GM18861 (cell line): ENCODE measurements around the gene CRMP1.

Experiments
- ATAC-seq: cut with Tn5 transposase; IDR thresholded peaks from one replicate; pipeline ENCODE4 v1.9.1; 2021; ENCODE audit not compliant: unreplicated experiment

The CRMP1 gene

GRCh38 chr4:5801696-5802095 is 91.2 kb downstream of the CRMP1 start:
- ATAC-seq = no peak

- no peak for ATAC-seq
Observed at GRCh38 chr4:5800496-5800895, 92.4 kb downstream of the CRMP1 start.

- no peak for ATAC-seq
Observed at GRCh38 chr4:5799406-5799805, 93.5 kb downstream of the CRMP1 start.

- ATAC-seq = no peak
Observed at GRCh38 chr4:5798946-5799345, 93.9 kb downstream of the CRMP1 start.

- ATAC-seq = no peak
Observed at GRCh38 chr4:5798462-5798861, 94.4 kb downstream of the CRMP1 start.

GRCh38 chr4:5797866-5798265 is 95.0 kb downstream of the CRMP1 start:
- no peak for ATAC-seq

GRCh38 chr4:5796976-5797375 is 95.9 kb downstream of the CRMP1 start:
- ATAC-seq = no peak

GRCh38 chr4:5795580-5795979 is 97.3 kb downstream of the CRMP1 start:
- no peak for ATAC-seq

GRCh38 chr4:5793514-5793913 is 99.4 kb downstream of the CRMP1 start:
- no peak for ATAC-seq

- no peak for ATAC-seq
Observed at GRCh38 chr4:5791654-5792053, 101.2 kb downstream of the CRMP1 start.

GRCh38 chr4:5790546-5790857 is 102.4 kb downstream of the CRMP1 start:
- ATAC-seq = no peak

GRCh38 chr4:5789141-5789540 is 103.7 kb downstream of the CRMP1 start:
- no peak for ATAC-seq

- no peak for ATAC-seq
Observed at GRCh38 chr4:5788144-5788543, 104.7 kb downstream of the CRMP1 start.

GRCh38 chr4:5787311-5787710 is 105.6 kb downstream of the CRMP1 start:
- ATAC-seq = no peak

- ATAC-seq = no peak
Observed at GRCh38 chr4:5785806-5786680, 106.8 kb downstream of the CRMP1 start.

- ATAC-seq = no peak
Observed at GRCh38 chr4:5784960-5785611, 107.8 kb downstream of the CRMP1 start.

- no peak for ATAC-seq
Observed at GRCh38 chr4:5784021-5784420, 108.9 kb downstream of the CRMP1 start.

- ATAC-seq = no peak
Observed at GRCh38 chr4:5783486-5783885, 109.4 kb downstream of the CRMP1 start.

- no peak for ATAC-seq
Observed at GRCh38 chr4:5782829-5783476, 109.9 kb downstream of the CRMP1 start.

GRCh38 chr4:5781691-5782090 is 111.2 kb downstream of the CRMP1 start:
- ATAC-seq = no peak

- ATAC-seq = no peak
Observed at GRCh38 chr4:5780831-5781480, 111.9 kb downstream of the CRMP1 start.

- no peak for ATAC-seq
Observed at GRCh38 chr4:5776510-5776909, 116.4 kb downstream of the CRMP1 start.
